CD4-positive, alpha-beta T cell treated with Interleukin-17A for 1 hour (primary cell): ENCODE results near the gene PAX4.
"Not testable (repeated sequence)": the region's sequence is repeated elsewhere in the genome, so short reads cannot be mapped to it uniquely, and the experiment has no call there.

Experiments used
- DNase-seq: peaks from one replicate; pipeline ENCODE4 v3.0.0-alpha.2; 2020

The PAX4 gene

DNA sequence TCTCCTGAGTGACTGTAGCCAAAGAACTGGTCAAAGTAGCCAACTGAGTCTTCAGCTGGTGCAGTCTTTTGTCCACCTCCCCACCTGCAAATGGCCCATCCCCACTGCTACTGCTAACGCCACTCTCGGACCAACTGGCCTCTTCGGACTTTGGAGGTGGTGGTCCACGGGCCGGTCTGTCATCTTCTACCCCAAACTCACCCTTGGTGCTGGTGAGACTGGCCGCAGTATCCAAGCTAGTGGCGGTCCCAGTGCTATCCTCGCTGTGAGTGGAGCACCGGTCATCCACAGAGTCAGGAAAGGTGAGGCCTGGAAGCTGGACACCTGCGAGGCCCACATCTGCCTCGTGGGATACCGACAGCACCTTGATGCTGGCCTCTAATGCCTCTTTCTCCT lies 33.3 kb downstream of the PAX4 start:
- DNase-seq, result no peak

DNA sequence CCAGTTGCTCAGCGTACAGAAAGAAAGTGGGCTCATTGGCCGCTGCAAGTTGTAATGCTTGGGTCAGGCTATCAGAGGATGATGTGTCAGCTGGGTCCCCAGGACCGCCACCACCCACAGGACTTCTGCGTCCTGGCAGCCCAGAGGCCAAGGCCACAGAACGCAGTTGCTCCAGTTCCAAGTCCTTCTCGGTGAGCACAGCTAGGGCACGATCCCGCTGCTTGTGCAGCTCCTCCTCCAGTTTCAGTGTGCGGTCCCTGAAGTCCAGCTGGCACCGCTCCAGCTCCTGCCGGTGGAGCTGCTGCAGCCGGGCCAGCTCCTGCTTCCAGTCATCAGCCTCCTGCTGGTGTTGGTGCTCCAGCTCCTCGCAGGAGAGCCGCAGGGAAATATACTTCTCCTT lies 35.6 kb downstream of the PAX4 start:
- no peak for DNase-seq

GRCh38 chr7:127581716-127582115 lies 36.2 kb downstream of the PAX4 start:
- DNase-seq, result no peak

- DNase-seq, result no peak
These were observed 37.3 kb downstream of the PAX4 start for GRCh38 chr7:127580612-127581011.

DNA sequence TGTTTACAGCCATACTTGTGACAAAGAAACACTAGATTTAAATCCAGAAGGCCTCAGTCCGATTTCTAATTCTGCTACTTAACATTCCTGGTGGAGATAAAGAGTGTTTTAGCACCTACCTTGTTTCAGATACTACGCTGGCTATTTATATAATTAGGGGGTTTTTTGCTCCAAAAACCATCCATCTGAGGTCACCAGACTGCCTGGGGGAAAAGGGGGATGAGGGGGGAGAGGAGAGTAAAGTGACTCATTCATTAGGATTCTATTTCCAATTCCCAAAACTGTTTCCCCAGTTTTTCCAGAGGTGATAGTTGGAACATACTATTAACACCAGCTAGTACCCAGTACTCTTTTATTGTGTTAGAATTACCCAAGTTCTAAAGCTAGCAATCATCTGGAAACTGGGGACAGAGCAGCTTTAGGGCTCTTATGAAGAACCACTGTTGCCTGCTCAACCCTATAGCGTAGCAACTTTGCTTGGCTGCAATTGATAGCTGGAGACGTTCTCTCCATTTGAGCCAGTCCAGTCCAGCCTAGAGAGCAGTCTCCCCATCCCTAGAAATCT lies 39.1 kb downstream of the PAX4 start:
- DNase-seq, result no peak

- DNase-seq, result no peak
These were observed 39.8 kb downstream of the PAX4 start for GRCh38 chr7:127578036-127578684.

- no peak for DNase-seq
These were observed 46.0 kb downstream of the PAX4 start for GRCh38 chr7:127571741-127572505.

GRCh38 chr7:127568034-127568433 lies 49.9 kb downstream of the PAX4 start:
- DNase-seq, result not testable (repeated sequence)

GRCh38 chr7:127566242-127566641 lies 51.7 kb downstream of the PAX4 start:
- no peak for DNase-seq
